Measurements from ENCODE around the gene ARRB1. TPM values are rescaled to one million over a fixed set of nuclear protein-coding genes. Genes with fewer than 3 reads are reported as not detected.

ARRB1 gene
- total and polyA plus RNA-seq, 4 donors: 35.0 to 45.8 (median 41.9) TPM

GRCh38 chr11:75260396-75261170, 90.9 kb downstream of the ARRB1 start:
- WGBS (ENCODE audit: insufficient coverage): 73% methylated on average over 7 of the region's 10 CpGs
- H3K4me1 ChIP-seq (ENCODE audit: control insufficient read depth, insufficient read depth, low read length): peaks cover 11% of the 10 kb centered on the region
- no peak for DNase-seq (ENCODE audit: low read depth in 4 of 6, low spot score in 6 of 6)
- H3K27ac ChIP-seq (ENCODE audit: low read depth, low read length): no peak overlapping the region
- H3K4me3 ChIP-seq (ENCODE audit: low read depth, low read length): no peak overlapping the region
- no peaks in the 10 kb centered on the region for H3K9me3 ChIP-seq (ENCODE audit: control insufficient read depth, insufficient read depth, low read length)
- H3K27me3 ChIP-seq (ENCODE audit: control insufficient read depth, insufficient read depth, low read length): no peaks in the 10 kb centered on the region
- H3K36me3 ChIP-seq (ENCODE audit: control insufficient read depth, insufficient read depth, low read length): peaks cover 9% of the 10 kb centered on the region

DNA sequence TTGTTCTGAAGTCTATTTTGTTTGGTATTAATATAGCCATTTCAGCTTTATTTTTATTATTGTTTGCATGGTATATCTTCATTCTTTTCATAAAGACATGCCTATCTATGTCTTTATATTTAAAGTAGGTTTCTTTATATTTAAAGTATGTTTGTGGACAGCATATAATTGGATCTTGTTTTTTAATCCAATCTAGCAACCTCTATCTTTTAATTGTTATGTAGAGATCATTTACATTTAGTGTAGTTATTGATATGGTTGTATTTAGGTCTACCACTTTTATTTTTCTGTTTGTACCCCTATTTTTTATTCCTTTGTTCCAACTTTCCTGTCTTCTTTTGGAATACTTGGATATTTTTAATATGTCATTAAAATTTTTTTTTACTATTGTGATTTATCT, 97.1 kb downstream of the ARRB1 start:
- Histone ChIP-seq H3K27ac (ENCODE audit: low read depth, low read length) (no peak overlapping the region), H3K4me1 (ENCODE audit: control insufficient read depth, insufficient read depth, low read length) (no peaks in the 10 kb centered on the region), H3K36me3 (ENCODE audit: control insufficient read depth, insufficient read depth, low read length) (no peaks in the 10 kb centered on the region), H3K27me3 (ENCODE audit: control insufficient read depth, insufficient read depth, low read length) (no peaks in the 10 kb centered on the region), H3K9me3 (ENCODE audit: control insufficient read depth, insufficient read depth, low read length) (peaks cover 4% of the 10 kb centered on the region), H3K4me3 (ENCODE audit: low read depth, low read length) (no peak overlapping the region)
- DNase-seq (ENCODE audit: low read depth in 4 of 6, low spot score in 6 of 6): no peak

GRCh38 chr11:75249704-75250103, 101.8 kb downstream of the ARRB1 start:
- peaks cover 5% of the 10 kb centered on the region for H3K4me1 ChIP-seq (ENCODE audit: control insufficient read depth, insufficient read depth, low read length)
- peaks cover 4% of the 10 kb centered on the region for H3K9me3 ChIP-seq (ENCODE audit: control insufficient read depth, insufficient read depth, low read length)
- H3K27me3 ChIP-seq (ENCODE audit: control insufficient read depth, insufficient read depth, low read length): no peaks in the 10 kb centered on the region
- WGBS (ENCODE audit: insufficient coverage): 62% methylated on average over 3 of the region's 3 CpGs
- no peak for DNase-seq (ENCODE audit: low read depth in 4 of 6, low spot score in 6 of 6)
- H3K27ac ChIP-seq (ENCODE audit: low read depth, low read length): no peak overlapping the region
- H3K36me3 ChIP-seq (ENCODE audit: control insufficient read depth, insufficient read depth, low read length): no peaks in the 10 kb centered on the region
- H3K4me3 ChIP-seq (ENCODE audit: low read depth, low read length): no peak overlapping the region

DNA sequence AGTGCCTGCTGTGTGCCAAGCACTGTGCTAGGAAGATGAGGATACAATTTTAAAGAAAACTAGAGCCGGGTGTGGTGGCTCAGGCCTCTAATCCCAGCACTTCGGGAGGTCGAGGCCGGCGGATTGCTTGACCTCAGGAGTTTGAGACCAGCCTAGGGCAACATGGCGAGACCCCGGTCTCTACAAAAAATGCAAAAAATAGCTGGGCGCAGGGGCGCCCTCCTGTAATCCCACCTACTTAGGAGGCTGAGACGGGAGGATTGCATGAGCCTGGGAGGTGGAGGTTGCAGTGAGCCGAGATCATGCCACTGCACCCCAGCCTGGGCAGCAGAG, 102.6 kb downstream of the ARRB1 start:
- no peaks in the 10 kb centered on the region for H3K36me3 ChIP-seq (ENCODE audit: control insufficient read depth, insufficient read depth, low read length)
- peaks cover 5% of the 10 kb centered on the region for H3K4me1 ChIP-seq (ENCODE audit: control insufficient read depth, insufficient read depth, low read length)
- WGBS (ENCODE audit: insufficient coverage): 27% methylated on average over 6 of the region's 11 CpGs
- no peak for DNase-seq (ENCODE audit: low read depth in 4 of 6, low spot score in 6 of 6)
- H3K4me3 ChIP-seq (ENCODE audit: low read depth, low read length): no peak overlapping the region
- H3K27ac ChIP-seq (ENCODE audit: low read depth, low read length): no peak overlapping the region
- peaks cover 4% of the 10 kb centered on the region for H3K9me3 ChIP-seq (ENCODE audit: control insufficient read depth, insufficient read depth, low read length)
- H3K27me3 ChIP-seq (ENCODE audit: control insufficient read depth, insufficient read depth, low read length): peaks cover under 1% of the 10 kb centered on the region

- Histone ChIP-seq H3K4me3 (ENCODE audit: low read depth, low read length) (no peak overlapping the region), H3K9me3 (ENCODE audit: control insufficient read depth, insufficient read depth, low read length) (no peaks in the 10 kb centered on the region), H3K36me3 (ENCODE audit: control insufficient read depth, insufficient read depth, low read length) (no peaks in the 10 kb centered on the region), H3K27me3 (ENCODE audit: control insufficient read depth, insufficient read depth, low read length) (peaks cover 16% of the 10 kb centered on the region), H3K27ac (ENCODE audit: low read depth, low read length) (no peak overlapping the region), H3K4me1 (ENCODE audit: control insufficient read depth, insufficient read depth, low read length) (peaks cover 14% of the 10 kb centered on the region)
- no peak for DNase-seq (ENCODE audit: low read depth in 4 of 6, low spot score in 6 of 6)
- WGBS (ENCODE audit: insufficient coverage): 74% methylated on average over 5 of the region's 11 CpGs
Observed at GRCh38 chr11:75246671-75247350, 104.7 kb downstream of the ARRB1 start.

DNA sequence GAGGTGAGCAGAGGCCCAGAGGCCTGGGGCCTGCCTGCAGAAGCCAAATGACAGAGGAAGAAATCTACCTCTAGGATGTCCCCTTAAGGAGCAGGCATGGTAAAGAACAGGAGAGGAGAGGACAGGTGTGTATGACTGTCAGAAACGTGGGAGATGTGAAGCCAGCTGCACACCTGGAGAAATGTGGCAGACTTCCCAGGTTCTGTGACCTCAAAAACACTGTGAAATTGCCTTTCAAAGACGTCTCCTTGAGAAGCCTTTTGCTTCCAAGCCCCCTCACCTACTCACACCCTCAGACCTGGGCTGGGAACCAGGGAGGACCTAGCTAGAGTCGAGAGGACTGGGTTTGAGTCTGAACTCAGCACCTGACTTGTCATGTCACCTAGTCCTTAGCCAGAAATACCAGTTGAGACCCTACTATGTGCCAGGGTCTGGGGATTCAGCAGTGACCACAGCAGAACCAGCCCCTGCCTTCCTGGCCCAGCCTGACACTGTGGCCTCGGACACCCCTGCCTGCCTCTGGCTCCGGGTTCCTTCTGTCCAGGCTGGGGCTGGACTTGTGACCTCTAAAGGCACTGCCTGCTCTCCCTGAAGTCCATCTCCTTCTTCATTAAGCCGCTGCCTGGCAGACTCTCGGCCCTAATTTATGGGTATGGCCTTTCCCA, 105.3 kb downstream of the ARRB1 start:
- no peak for DNase-seq (ENCODE audit: low read depth in 4 of 6, low spot score in 6 of 6)
- Histone ChIP-seq H3K4me3 (ENCODE audit: low read depth, low read length) (no peak overlapping the region), H3K9me3 (ENCODE audit: control insufficient read depth, insufficient read depth, low read length) (no peaks in the 10 kb centered on the region), H3K4me1 (ENCODE audit: control insufficient read depth, insufficient read depth, low read length) (peaks cover 15% of the 10 kb centered on the region), H3K27ac (ENCODE audit: low read depth, low read length) (no peak overlapping the region), H3K27me3 (ENCODE audit: control insufficient read depth, insufficient read depth, low read length) (peaks cover 16% of the 10 kb centered on the region), H3K36me3 (ENCODE audit: control insufficient read depth, insufficient read depth, low read length) (no peaks in the 10 kb centered on the region)
- WGBS (ENCODE audit: insufficient coverage): 65% methylated on average over 6 of the region's 7 CpGs

DNA sequence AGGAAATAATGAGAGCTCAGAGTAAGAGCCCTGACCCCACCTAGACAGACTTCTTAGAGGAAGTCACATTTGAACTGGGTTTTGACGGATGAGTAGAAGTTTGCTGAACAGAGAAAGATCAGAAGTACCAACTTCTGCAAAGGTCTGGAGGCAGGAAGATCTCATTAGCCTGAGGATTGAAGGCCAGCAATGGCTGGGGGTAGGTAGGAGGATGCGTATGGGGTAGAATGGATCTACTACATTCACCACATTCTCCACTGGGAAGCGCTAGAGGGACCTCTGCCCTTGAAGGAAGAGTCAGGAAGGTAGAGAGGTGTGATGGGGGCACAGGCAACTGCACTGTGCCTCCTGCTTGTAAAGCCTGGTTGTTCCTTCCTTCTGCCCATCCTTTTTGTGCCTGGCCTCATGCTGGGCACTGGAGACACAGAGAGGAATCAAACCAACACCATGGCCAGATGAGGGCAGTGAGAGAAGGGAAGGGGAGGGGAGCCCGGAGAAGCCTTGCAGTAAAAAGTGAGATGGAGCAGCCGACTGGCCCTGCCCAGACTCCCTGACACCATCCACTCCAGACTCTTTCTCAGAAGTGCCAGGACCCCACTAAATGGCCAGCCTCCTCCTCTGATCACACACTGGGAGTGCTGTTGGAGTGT, 106.0 kb downstream of the ARRB1 start:
- no CpG with 5 or more reads among the region's 5 CpGs for WGBS (ENCODE audit: insufficient coverage)
- Histone ChIP-seq H3K27ac (ENCODE audit: low read depth, low read length) (no peak overlapping the region), H3K4me1 (ENCODE audit: control insufficient read depth, insufficient read depth, low read length) (peaks cover 19% of the 10 kb centered on the region), H3K27me3 (ENCODE audit: control insufficient read depth, insufficient read depth, low read length) (peaks cover 17% of the 10 kb centered on the region), H3K4me3 (ENCODE audit: low read depth, low read length) (no peak overlapping the region), H3K36me3 (ENCODE audit: control insufficient read depth, insufficient read depth, low read length) (no peaks in the 10 kb centered on the region), H3K9me3 (ENCODE audit: control insufficient read depth, insufficient read depth, low read length) (no peaks in the 10 kb centered on the region)
- DNase-seq (ENCODE audit: low read depth in 4 of 6, low spot score in 6 of 6): no peak

DNA sequence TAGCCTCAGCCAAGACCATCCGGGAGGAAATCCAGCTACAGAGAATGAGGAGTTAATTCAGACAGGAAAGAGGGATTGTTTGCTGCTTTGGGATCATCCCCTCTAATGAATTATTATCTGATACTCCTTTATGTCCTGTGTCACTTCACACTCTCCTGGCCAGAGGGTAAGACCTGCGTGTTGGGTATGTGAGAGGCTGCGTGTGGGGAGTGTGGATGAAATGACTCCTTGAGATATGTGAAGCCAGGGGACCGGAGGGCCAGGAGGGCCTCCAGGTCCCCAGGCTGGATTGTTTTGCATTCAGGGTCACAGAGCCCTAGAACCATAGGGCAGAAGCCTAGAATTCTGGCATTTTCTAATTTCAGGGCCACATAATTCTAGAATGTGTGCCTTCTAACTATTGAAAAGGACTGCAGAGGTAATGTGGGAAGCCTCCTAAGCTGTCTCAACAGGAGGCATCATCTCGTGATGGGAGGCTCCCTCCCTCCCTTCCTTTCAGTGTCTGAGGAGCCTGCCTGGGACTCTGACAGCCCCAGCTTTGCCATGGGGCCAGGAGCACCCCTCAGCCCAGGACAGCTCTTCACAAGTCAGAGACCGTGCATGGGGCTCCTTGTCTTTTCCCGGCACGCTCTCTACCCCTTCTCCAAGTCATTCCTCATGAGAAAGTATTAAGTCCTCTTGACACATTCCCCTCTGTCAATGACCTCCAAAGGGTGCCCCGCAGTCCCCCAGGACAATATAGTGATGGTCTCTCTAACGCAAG, 107.2 kb downstream of the ARRB1 start:
- H3K36me3 ChIP-seq (ENCODE audit: control insufficient read depth, insufficient read depth, low read length): no peaks in the 10 kb centered on the region
- H3K9me3 ChIP-seq (ENCODE audit: control insufficient read depth, insufficient read depth, low read length): no peaks in the 10 kb centered on the region
- no peak for DNase-seq (ENCODE audit: low read depth in 4 of 6, low spot score in 6 of 6)
- no peak overlapping the region for H3K27ac ChIP-seq (ENCODE audit: low read depth, low read length)
- peaks cover 24% of the 10 kb centered on the region for H3K27me3 ChIP-seq (ENCODE audit: control insufficient read depth, insufficient read depth, low read length)
- 76% methylated on average over 6 of the region's 10 CpGs for WGBS (ENCODE audit: insufficient coverage)
- H3K4me3 ChIP-seq (ENCODE audit: low read depth, low read length): no peak overlapping the region
- H3K4me1 ChIP-seq (ENCODE audit: control insufficient read depth, insufficient read depth, low read length): peaks cover 24% of the 10 kb centered on the region

Measured in spinal cord (tissue), 10 donors.